HL-60 (cell line): Measurements from ENCODE around the gene IMMP2L.

ENCODE experiments used
- DNase-seq, 2 experiments: peaks; one replicate each; pipeline ENCODE4 v3.0.0-alpha.2; 2010 to 2020; ENCODE audit warnings: low read depth in 1 of 2, low spot score in 1 of 2
- H3K27ac ChIP-seq: fragments of 250-450 bp; sonication (Bioruptor Pico); replicated peaks from 2 replicates; pipeline ENCODE4 v1.5.1; 2020; ENCODE audit warnings: mild to moderate bottlenecking, moderate library complexity
- H3K27me3 ChIP-seq: fragments of 250-450 bp; sonication (Bioruptor Pico); 2 replicates; pipeline ENCODE4 v1.5.1; 2021; ENCODE audit warnings: mild to moderate bottlenecking, moderate library complexity; ENCODE audit not compliant: insufficient read depth, poor library complexity, severe bottlenecking
- H3K4me3 ChIP-seq: replicated peaks from 2 replicates; pipeline ENCODE4 v1.5.1; 2011; ENCODE audit warnings: mild to moderate bottlenecking, control low read depth, low read length; ENCODE audit not compliant: insufficient read depth
- CTCF ChIP-seq: IDR thresholded peaks from one replicate; pipeline ENCODE4 v1.5.1; 2011; ENCODE audit warnings: low read length, control low read depth, inconsistent platforms; ENCODE audit not compliant: insufficient read depth
- GABPA ChIP-seq: IDR thresholded peaks from 2 replicates; pipeline ENCODE4 v1.6.1; 2012; ENCODE audit warnings: low read depth
- POLR2AphosphoS5 ChIP-seq: IDR thresholded peaks from 2 replicates; pipeline ENCODE4 v1.6.1; 2012; ENCODE audit warnings: low read depth
- REST ChIP-seq: IDR thresholded peaks from 2 replicates; pipeline ENCODE4 v1.6.1; 2012; ENCODE audit warnings: low read depth; ENCODE audit not compliant: insufficient replicate concordance
- SPI1 ChIP-seq: IDR thresholded peaks from 2 replicates; pipeline ENCODE4 v1.6.1; 2012; ENCODE audit warnings: low read depth, mild to moderate bottlenecking, borderline replicate concordance

Gene IMMP2L

GRCh38 chr7:110964775-110965174 lies 597.5 kb downstream of the IMMP2L start:
- TF ChIP-seq REST (no peak), GABPA (no peak)
- DNase-seq, result no peak
- H3K4me3 ChIP-seq, result no peak overlapping the region

GRCh38 chr7:110962826-110963225 lies 599.5 kb downstream of the IMMP2L start:
- no peak overlapping the region for H3K27ac ChIP-seq
- no peak overlapping the region for H3K4me3 ChIP-seq
- no peak for DNase-seq
- no peaks in the 10 kb centered on the region for H3K27me3 ChIP-seq
- TF ChIP-seq POLR2AphosphoS5 (no peak), GABPA (no peak), CTCF (no peak), SPI1 (no peak), REST (no peak)

More at GRCh38 chr7:110964775-110965174, 597.5 kb downstream of the IMMP2L start:
- Histone ChIP-seq H3K27ac (no peak overlapping the region), H3K27me3 (no peaks in the 10 kb centered on the region)

- TF ChIP-seq SPI1, result no peak
- no peak for TF ChIP-seq GABPA
- TF ChIP-seq CTCF, result no peak
- no peak for TF ChIP-seq REST
- no peak for TF ChIP-seq POLR2AphosphoS5
- no peak for DNase-seq
Measured at GRCh38 chr7:110962374-110962773, 599.9 kb downstream of the IMMP2L start.

GRCh38 chr7:110960811-110961210 lies 601.5 kb downstream of the IMMP2L start:
- Histone ChIP-seq H3K27ac (no peak overlapping the region), H3K4me3 (no peak overlapping the region), H3K27me3 (no peaks in the 10 kb centered on the region)
- TF ChIP-seq GABPA (no peak), SPI1 (no peak), REST (no peak), POLR2AphosphoS5 (no peak), CTCF (no peak)
- no peak for DNase-seq

More at GRCh38 chr7:110962374-110962773, 599.9 kb downstream of the IMMP2L start:
- Histone ChIP-seq H3K27ac (no peak overlapping the region), H3K27me3 (no peaks in the 10 kb centered on the region), H3K4me3 (no peak overlapping the region)
